NCI-H460 (cell line): ENCODE results near the gene GLB1L3. TPM values are rescaled to one million over a fixed set of nuclear protein-coding genes. Genes with fewer than 3 reads are reported as not detected.

Experiments used
- DNase-seq: peaks from one replicate; pipeline ENCODE4 v3.0.0-alpha.2; 2016; ENCODE audit warnings: low read depth; ENCODE audit errors: extremely low read depth
- total RNA-seq: library from RNA; depleted of rRNA; stranded (reverse); fragments of >200 nt; shearing (Covaris generic); gene quantifications from 2 replicates; pipeline ENCODE4 v1.2.3, GENCODE V29; 2014; rRNA removed

Gene GLB1L3
- total RNA-seq, 1 experiment from 2014 or later: 0.54 TPM

DNA sequence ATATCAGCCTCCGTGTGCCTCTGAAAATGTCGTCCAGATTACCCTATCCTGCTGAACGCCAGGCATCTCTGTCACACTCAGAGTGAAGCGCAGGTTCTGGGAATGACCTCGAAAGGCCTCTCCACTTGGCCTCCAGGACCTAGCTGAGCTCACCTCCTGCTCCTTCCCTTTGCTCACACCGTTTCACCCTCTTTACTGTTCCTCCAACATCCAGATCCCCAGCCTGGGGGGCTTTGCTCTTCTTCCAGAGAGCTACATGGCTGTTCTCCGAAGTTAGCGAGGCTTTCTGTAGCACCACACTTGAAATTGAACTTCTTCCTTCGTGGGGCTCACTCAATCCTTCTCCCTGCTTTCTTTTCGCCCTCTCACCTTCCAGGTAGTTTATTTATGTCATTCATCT, 83.5 kb downstream of the GLB1L3 start:
- no peak for DNase-seq

DNA sequence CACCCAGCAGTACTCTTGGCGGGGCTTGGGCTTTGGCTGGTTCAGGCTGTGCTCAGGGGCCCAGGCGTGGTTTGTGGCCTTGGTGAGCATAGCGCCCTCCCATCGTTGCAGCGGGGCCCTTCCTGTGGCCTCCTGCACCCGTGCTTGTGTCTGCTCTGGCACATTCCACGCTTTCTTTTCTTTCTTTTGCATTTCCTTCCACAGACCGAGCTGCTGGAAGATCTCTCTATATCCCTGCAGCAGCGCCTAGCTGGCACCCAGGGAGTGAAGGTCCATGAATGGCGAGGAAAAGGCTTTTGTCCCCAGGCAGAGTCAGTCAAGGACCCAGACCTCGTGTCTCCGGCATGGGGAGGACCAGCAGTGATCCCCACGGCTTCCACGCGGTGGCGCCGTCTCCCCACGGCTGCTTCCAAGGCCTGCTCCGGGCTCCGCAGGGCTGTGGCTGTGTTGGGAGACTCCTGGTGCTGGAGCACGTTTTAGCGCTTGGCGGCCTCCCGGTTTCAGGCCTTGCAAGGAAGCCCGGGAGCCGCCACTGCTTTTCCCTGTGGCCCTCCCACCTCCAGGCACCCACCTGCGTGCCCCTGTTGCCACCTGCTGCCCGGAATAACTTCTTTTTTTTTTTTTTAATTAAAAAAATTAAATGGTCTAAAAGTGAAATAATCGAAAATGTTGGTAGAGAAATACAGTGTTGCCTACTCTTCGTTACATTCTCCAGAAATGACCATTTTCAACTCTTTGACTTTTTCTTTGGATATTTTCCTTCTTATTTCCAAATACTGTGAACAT, 84.1 kb downstream of the GLB1L3 start:
- DNase-seq: peak; percentile 74

DNA sequence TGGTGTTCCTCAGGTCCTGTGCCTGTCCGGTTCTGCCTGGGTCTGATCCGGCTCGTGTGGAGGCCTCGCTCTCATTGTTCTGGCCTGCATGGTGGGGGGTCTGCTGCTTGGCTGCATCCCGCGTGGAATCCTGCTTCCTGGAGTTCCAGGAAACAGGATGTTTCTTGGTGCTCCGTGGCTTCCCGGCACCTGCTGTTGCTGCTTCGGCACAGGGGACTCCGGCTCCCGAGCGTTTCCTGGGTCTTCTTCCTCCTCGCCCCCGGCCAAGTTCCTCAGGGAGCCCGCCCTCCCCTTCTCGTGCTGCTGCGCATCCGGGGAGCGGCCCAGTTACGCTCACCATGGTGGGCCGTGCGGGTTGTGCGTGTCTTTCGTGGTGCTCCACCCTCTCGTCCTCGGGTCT, 85.5 kb downstream of the GLB1L3 start:
- DNase-seq: no peak

DNA sequence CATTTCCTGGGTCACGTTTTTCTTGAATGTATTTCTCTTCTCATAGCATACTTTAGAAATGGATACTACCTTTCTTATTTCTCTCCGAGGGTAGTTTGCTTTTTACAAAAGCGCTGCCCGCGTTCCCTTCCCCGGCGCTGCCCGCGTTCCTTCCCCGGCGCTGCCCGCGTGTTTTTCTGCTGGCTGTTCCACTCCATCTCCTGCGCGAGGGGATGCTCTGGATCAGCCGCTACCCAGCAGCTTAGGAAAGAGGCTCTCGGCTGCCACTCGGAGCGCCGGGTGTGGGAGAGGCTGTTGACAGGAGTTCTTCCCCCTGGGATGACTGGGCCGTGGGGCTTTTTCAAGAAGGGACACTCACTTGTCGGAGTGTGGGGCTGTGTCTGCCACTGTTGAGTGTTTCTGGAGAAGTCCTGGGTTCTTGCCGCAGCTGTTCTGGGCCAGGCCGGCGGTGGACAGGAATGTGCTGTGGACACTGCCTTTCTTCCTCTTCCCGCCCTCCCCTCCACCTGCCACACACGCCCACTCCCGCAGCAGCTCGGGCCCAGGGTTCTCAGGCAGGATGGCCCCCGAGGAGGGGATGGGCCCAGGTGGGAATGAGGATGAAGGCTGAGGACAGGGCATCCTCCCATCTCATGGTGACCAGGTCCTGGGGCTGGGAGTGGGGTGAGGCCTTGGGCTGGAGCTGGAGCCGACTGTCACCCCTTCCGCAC, 86.2 kb downstream of the GLB1L3 start:
- DNase-seq: no peak

DNA sequence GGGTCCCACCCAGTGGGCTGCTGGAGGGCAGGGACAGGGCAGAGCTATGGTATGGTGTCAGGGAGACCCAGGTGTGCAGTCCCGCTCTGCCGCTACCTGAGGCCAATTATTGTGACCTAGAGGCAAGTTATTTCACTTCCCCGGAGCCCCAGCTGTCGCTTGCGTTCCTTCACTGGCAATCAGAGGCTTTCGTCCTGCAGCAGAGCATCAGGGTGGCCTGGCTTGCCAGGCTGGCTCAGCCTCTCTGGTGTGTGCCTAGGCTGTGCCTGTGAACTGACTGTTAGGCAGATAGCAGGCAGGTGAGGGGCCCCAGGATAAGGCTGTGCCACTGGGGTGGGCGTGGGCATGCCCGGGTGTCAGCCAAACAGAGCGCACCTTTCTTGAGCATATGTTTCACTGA, 87.0 kb downstream of the GLB1L3 start:
- no peak for DNase-seq

DNA sequence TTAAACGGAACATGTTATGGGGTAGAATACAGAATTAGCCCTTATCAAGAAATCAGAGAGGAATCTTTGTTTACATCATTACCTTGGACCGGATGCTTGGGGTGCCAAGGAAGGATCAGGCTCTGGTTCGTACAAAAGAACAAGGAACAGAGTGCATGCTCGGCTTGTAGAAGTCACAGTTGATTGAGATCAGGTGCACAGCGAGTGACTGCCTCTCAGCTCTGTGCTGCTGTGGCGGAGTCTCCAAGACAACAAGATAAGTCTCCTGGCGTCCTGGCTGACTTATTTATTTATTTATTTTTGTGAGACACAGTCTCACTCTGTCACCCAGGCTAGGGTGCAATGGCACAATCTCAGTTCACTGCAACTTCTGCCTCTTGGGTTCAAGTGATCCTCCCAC, 87.4 kb downstream of the GLB1L3 start:
- no peak for DNase-seq

DNA sequence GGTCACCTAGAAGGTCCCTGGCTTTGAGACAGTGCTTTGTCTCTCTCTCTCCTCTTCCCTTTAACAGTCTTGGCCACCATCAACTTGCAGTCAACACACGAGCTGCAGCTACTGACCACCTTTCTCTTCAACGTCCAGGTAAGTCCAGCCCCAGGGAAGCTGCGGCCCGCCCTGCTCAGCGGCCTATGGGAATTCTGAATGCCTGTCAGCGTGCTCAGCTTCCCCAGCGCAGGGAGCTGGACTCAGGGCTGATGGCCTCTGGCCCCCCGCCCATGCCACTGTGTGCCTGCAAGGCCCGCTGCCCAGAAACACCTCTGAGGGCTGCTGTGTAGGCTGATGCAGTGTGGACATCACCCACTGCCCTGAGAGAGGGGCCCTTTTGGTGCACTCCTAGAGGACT, 88.1 kb downstream of the GLB1L3 start:
- DNase-seq: no peak

DNA sequence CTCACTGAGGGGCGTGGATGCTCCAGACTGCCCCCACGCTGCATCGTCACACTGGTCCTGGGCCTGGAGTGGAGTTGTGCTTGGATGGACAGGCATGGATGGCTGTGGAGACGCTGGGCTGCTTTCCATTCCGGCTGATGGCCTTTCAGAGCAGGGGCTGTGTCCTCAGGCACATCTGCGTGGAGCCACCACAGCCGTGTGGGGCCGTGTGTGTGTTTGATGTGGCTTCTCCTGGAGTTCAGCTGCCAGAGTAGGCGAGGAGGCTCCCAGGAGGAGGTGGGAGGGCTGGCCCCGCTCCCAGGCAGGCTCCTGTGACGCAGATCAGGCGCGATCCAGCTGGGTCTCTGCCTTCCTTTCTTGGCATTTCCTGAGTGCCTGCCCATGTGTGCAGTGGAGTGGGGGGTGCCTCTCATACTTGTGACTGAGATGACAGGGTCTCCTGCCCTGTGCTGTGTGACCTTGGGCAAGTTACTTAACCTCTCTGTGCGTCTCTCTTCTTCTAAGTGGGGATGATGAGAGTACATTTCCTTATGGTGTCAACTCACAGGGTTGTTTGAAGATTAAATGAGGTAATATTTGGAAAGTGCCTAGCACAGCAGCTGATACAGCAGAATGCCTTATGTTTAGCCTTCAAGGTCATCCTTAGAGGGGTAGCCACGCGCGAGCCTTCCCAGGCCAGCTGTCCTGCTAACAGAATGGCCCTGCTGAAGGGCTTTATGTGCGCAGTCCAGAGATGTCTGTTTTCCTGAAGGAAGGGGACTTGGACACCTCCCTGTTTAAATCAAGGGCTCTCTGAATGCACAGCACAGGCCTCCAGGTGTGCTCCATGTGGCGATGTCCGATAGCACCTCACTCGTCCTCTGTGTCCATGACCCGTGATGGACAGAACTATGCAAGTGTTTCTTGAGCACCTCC, 89.1 kb downstream of the GLB1L3 start:
- no peak for DNase-seq

DNA sequence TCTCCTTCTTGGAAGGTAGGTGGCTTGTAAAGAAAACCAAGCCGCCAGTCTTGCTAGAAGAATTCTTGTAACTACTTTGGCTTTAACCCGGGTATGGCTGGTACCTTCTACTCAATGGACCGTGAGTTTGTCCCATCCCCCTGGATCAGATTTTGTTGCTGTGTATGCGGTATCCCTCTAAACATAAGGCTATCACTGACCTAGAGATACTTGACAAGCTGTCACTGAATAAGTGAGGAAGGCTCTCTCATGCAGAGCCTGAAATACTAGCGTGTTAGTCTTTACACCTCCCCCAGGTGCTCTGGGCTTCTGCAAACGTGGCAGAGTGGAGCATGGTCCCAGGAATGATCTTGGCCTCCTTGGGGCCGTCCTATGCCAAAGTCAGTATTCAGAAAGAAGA, 90.1 kb downstream of the GLB1L3 start:
- DNase-seq: no peak

DNA sequence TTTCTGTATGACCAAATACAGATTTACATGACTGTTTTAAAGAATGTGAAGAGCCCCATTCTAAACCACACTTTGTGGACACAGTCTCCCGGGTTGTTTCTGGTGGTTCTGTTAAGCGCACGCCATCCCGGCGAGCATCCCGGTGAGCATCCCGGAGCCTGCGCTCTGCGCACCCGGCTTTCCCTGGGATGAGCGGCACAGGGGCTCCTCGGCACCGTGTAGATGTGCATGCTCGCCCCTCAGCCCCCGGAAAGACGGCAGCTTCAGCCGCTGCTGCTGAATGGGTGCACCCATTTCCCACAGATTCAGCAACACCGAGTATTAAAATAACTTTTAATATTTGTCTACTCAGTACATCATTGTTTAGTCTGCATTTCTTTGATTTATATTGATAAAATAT, 91.6 kb downstream of the GLB1L3 start:
- DNase-seq: no peak

Other genes starting within 250 kb of the GLB1L3 start
- 11.3 and 11.6 TPM in 2 replicates for gene JAM3, start 207.3 kb upstream of the GLB1L3 start, total RNA-seq
- gene NCAPD3, start 52.4 kb upstream of the GLB1L3 start, total RNA-seq: 23.3 and 27.0 TPM in 2 replicates
- gene VPS26B, start 51.7 kb upstream of the GLB1L3 start, total RNA-seq: 17.7 and 19.2 TPM in 2 replicates
- 23.9 and 29.1 TPM in 2 replicates for gene THYN1, start 23.0 kb upstream of the GLB1L3 start, total RNA-seq
- 8.7 and 13.3 TPM in 2 replicates for gene ACAD8, start 22.8 kb upstream of the GLB1L3 start, total RNA-seq
- gene GLB1L2, start 55.6 kb downstream of the GLB1L3 start, total RNA-seq: 8.9 and 9.3 TPM in 2 replicates
- gene B3GAT1, start 135.9 kb downstream of the GLB1L3 start, total RNA-seq: 0.05 TPM in 1 of 2 replicates, not detected in the other